Stomach (tissue), 9 donors: ENCODE measurements around the gene THY1. TPM values are rescaled to one million over a fixed set of nuclear protein-coding genes. Genes with fewer than 3 reads are reported as not detected.

ENCODE experiments used
- DNase-seq, 2 donors: peaks; one replicate each; pipeline versions ENCODE4 v3.0.0 to v3.0.0-alpha.2; 2013 to 2019
- H3K27ac ChIP-seq, 5 donors: fragments of 200-600 bp in 4 of 5; sonication (generic) in 4 of 5; one replicate each; pipeline ENCODE4 v1.5.1; 2013 to 2019; ENCODE audit warnings: mild to moderate bottlenecking in 1 of 5, moderate library complexity in 1 of 5
- H3K27me3 ChIP-seq, 3 donors: fragments of 200-600 bp; sonication (generic); one replicate each; pipeline ENCODE4 v1.5.1; 2017 to 2019; ENCODE audit warnings: mixed run types in 1 of 3
- H3K36me3 ChIP-seq, 4 donors: fragments of 200-600 bp; sonication (generic); 1 replicate in 3 of 4; 2 replicates in 1 of 4; pipeline ENCODE4 v1.5.1; 2016 to 2019
- H3K4me1 ChIP-seq, 4 donors: fragments of 200-600 bp; sonication (generic); one replicate each; pipeline ENCODE4 v1.5.1; 2016 to 2019
- H3K4me3 ChIP-seq, 4 donors: fragments of 200-600 bp; sonication (generic) in 3 of 4; one replicate each; pipeline ENCODE4 v1.5.1; 2016 to 2019; ENCODE audit warnings: mild to moderate bottlenecking in 1 of 4
- H3K9me3 ChIP-seq, 4 donors: fragments of 200-600 bp; sonication (generic); one replicate each; pipeline ENCODE4 v1.5.1; 2016 to 2019
- EP300 ChIP-seq: sonication (generic); formaldehyde crosslinking; IDR thresholded peaks from one replicate; pipeline ENCODE4 v1.6.1; 2017; ENCODE audit warnings: antibody characterized with exemption
- POLR2A ChIP-seq, 4 donors: fragments of 450-650 bp; IDR thresholded peaks; one replicate each; pipeline ENCODE4 v1.6.1; 2016; ENCODE audit warnings: antibody characterized with exemption in 4 of 4, control low read depth in 2 of 4, mild to moderate bottlenecking in 1 of 4, moderate library complexity in 1 of 4
- POLR2AphosphoS5 ChIP-seq, 3 donors: sonication (generic); formaldehyde crosslinking; IDR thresholded peaks; one replicate each; pipeline ENCODE4 v1.6.1; 2016; ENCODE audit warnings: antibody characterized with exemption in 3 of 3
- WGBS, 5 donors: extraction: QIAGEN DNeasy Blood & Tissue Kit in 3 of 5; methylation state at CpG; one replicate each; pipeline versions ENCODE4 v1.1.5 to v1.1.7; 2013 to 2018; 5-methylcytosine and 5-hydroxymethylcytosine counted together
- intact Hi-C: fragments of 100-400 bp; cut with DNase I; formaldehyde crosslinking; loops from one replicate; pipeline ENCODE4 v1.15.1; 2023; ENCODE audit warnings: low total_unique reads
- polyA plus RNA-seq, 3 donors: library from polyadenylated mRNA; stranded (reverse); fragments of 200-250 nt; gene quantifications; one replicate each; pipeline ENCODE4 v1.2.3, GENCODE V29; 2013
- total RNA-seq, 5 donors: library from RNA; depleted of rRNA; stranded (reverse); fragments of >200 nt; gene quantifications; one replicate each; pipeline versions ENCODE4 v1.1.0 to v1.2.3, GENCODE V29; 2014 to 2016
- TF ChIP-seq, protein P1 (sequence below), 7 experiments: fragments of 450-650 bp in 4 of 7; fragments of 200-600 bp in 3 of 7; sonication (generic) in 3 of 7; IDR thresholded peaks; one replicate each; pipeline ENCODE4 v1.5.1; 2016 to 2019; ENCODE audit warnings: antibody characterized with exemption in 7 of 7, control low read depth in 2 of 7, mild to moderate bottlenecking in 1 of 7
- donor health status: healthy with polysubstance abuse.
- donor health status: Bipolar disorder and iron deficiency.
- donor health status: healthy.

The THY1 gene
- total and polyA plus RNA-seq, 8 donors: 1.2 to 13.7 (median 7.9) TPM

DNA sequence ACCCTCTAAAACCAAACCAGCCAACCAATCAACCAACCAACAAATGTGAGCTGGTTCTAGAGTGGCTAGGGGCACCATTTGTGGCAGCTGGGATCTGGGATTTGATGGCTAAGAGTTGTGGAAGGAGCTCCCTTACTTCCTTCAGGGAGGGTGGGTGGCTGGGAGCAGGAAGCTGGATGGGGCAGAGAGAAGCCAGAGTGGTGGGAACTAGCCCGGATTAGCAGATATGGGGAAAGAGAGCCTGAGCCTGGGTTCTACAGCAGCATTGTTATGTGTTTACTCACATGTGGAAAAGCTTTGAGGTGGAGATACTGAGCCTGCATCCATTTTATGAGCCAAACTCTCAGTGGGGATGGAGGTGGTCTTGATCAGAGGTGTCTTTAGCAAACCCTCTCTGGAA is 30.9 kb upstream of the THY1 start:
- Histone ChIP-seq H3K27ac (no peak overlapping the region), H3K36me3 (no peaks in the 10 kb centered on the region), H3K9me3 (no peaks in the 10 kb centered on the region), H3K4me3 (no peak overlapping the region), H3K4me1 (no peaks in the 10 kb centered on the region), H3K27me3 (peaks cover 0 to 10% (median 0%) of the 10 kb centered on the region in 3 donors)
- no peak for DNase-seq
- TF ChIP-seq, protein P1, sequence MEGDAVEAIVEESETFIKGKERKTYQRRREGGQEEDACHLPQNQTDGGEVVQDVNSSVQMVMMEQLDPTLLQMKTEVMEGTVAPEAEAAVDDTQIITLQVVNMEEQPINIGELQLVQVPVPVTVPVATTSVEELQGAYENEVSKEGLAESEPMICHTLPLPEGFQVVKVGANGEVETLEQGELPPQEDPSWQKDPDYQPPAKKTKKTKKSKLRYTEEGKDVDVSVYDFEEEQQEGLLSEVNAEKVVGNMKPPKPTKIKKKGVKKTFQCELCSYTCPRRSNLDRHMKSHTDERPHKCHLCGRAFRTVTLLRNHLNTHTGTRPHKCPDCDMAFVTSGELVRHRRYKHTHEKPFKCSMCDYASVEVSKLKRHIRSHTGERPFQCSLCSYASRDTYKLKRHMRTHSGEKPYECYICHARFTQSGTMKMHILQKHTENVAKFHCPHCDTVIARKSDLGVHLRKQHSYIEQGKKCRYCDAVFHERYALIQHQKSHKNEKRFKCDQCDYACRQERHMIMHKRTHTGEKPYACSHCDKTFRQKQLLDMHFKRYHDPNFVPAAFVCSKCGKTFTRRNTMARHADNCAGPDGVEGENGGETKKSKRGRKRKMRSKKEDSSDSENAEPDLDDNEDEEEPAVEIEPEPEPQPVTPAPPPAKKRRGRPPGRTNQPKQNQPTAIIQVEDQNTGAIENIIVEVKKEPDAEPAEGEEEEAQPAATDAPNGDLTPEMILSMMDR (IDR thresholded peaks at IDR 0.05): no peak
- TF ChIP-seq POLR2A (IDR thresholded peaks at IDR 0.05): no peak
- no peak for TF ChIP-seq EP300
- no peak for TF ChIP-seq POLR2AphosphoS5 (IDR thresholded peaks at IDR 0.05)
- intact Hi-C loops: no loop called here
- 62 to 94% (median 76%) methylated on average over 1 of the region's 1 CpG for WGBS, 5 donors

DNA sequence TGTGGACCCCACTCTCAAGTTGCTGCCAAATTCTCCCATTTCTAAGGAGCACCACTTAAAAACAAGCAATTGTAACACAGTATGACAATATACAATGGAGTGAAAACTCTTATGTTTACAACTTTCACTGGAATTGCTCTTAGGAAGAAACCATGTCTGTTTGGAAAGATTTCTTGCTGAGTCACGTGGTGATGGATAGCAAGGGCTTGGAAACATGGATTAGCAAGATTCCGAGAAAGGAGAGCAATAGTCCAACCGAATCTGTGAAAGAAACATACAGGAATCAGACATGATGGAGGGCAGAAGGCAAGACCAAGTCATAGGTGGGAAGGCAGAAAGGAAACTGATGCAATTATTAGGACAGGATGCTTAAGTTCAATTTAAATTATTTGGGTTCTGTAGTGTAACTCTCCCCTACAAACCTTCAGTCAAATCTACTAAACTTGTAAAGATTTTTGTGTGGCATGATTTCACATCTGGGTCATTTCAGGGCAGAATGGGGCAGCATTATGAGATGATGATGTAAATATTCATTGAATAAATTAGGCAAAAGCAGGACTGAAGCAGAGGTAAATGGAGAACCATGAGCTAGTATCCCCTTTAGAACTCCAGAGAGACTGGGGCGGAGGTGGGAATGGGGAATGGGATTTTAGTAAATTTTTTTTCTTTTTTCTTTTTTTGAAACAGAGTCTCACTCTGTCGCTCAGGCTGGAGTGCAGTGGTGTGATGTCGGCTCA is 27.8 kb upstream of the THY1 start:
- WGBS, 5 donors: 64 to 81% (median 72%) methylated on average over 5 to 6 of the region's 6 CpGs

DNA sequence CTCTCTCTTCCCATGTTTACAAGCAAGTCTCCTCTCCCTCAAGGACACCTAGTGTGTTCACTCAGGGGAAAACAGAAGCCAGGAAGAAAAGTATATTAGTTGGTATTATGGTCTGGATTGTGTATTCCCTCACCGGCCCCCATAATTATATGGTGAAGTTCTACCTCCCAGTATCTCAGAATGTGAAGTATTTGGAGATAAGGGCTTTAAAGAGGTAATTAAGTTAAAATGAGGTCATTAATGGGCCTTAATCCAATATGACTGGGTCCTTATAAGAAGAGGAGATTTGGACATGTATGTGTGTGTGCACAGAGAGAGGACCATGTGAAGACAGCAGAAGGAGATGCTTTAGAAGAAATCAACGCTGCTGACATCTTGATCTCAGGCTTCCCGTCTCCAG is 26.5 kb upstream of the THY1 start:
- DNase-seq: no peak
- Histone ChIP-seq H3K4me3 (no peak overlapping the region), H3K27ac (no peak overlapping the region), H3K36me3 (no peaks in the 10 kb centered on the region), H3K27me3 (peaks cover 0 to 10% (median 0%) of the 10 kb centered on the region in 3 donors), H3K4me1 (no peaks in the 10 kb centered on the region), H3K9me3 (no peaks in the 10 kb centered on the region)
- no peak for TF ChIP-seq POLR2A (IDR thresholded peaks at IDR 0.05)
- no peak for TF ChIP-seq EP300
- TF ChIP-seq POLR2AphosphoS5 (IDR thresholded peaks at IDR 0.05): no peak
- TF ChIP-seq, protein P1 (IDR thresholded peaks at IDR 0.05): no peak
- intact Hi-C loops: no loop called here
- WGBS, 5 donors: 78 to 91% (median 82%) methylated on average over 3 of the region's 3 CpGs

More for the DNA sequence above, 27.8 kb upstream of the THY1 start:
- H3K4me3 ChIP-seq: no peak overlapping the region
- H3K27ac ChIP-seq: no peak overlapping the region
- H3K36me3 ChIP-seq: no peaks in the 10 kb centered on the region
- H3K4me1 ChIP-seq: no peaks in the 10 kb centered on the region
- peaks cover 0 to 10% (median 0%) of the 10 kb centered on the region in 3 donors for H3K27me3 ChIP-seq
- intact Hi-C loops: no loop called here
- TF ChIP-seq, protein P1 (IDR thresholded peaks at IDR 0.05): no peak
- TF ChIP-seq POLR2A (IDR thresholded peaks at IDR 0.05) (no peak), POLR2AphosphoS5 (IDR thresholded peaks at IDR 0.05) (peak in 1 of 3 donors; percentile 18)
- H3K9me3 ChIP-seq: no peaks in the 10 kb centered on the region
- peak in 1 of 2 donors; percentile 18 for DNase-seq

DNA sequence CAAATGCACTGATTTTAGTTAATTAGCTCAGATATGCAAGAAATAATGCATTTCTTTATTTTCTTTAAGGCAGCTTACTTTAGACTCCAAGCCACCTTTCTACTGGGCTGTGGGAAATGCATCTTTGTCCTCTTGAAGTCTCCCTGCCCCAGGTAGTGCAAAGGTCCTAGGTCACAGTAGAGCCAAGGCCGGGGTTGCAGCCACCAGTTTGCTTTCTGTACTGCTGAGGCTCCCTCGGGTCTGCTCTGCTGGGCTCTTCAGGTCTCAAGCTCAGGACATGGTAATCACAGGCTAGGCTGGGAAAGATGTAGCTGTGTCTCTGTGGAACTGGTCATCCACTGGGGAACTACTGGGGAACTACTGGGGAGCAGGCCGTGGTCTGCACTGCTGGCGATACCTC is 25.4 kb upstream of the THY1 start:
- H3K4me1 ChIP-seq: no peaks in the 10 kb centered on the region
- DNase-seq: no peak
- no peak overlapping the region for H3K27ac ChIP-seq
- H3K9me3 ChIP-seq: no peaks in the 10 kb centered on the region
- 68 to 93% (median 86%) methylated on average over 2 to 4 of the region's 4 CpGs for WGBS, 5 donors
- TF ChIP-seq, protein P1 (IDR thresholded peaks at IDR 0.05): no peak
- TF ChIP-seq EP300: no peak
- no peak for TF ChIP-seq POLR2A (IDR thresholded peaks at IDR 0.05)
- TF ChIP-seq POLR2AphosphoS5 (IDR thresholded peaks at IDR 0.05): no peak
- no peak overlapping the region for H3K4me3 ChIP-seq
- no peaks in the 10 kb centered on the region for H3K36me3 ChIP-seq
- intact Hi-C loops: no loop called here
- peaks cover 0 to 4% (median 0%) of the 10 kb centered on the region in 3 donors for H3K27me3 ChIP-seq
